ENCODE measurements around the gene YIF1A.

GRCh38 chr11:66261578-66261977 is 27.4 kb downstream of the YIF1A start:
- TF ChIP-seq POLR2A (IDR thresholded peaks at IDR 0.05; ENCODE audit: extremely low read depth, insufficient read length), result no peak
- no peak for TF ChIP-seq CTCF (IDR thresholded peaks at IDR 0.05; ENCODE audit: low read depth, low read length)
- TF ChIP-seq MAX (IDR thresholded peaks at IDR 0.05; ENCODE audit: low read depth, low read length), result no peak
